Measurements from ENCODE around the gene EEF1AKMT3.

DNA sequence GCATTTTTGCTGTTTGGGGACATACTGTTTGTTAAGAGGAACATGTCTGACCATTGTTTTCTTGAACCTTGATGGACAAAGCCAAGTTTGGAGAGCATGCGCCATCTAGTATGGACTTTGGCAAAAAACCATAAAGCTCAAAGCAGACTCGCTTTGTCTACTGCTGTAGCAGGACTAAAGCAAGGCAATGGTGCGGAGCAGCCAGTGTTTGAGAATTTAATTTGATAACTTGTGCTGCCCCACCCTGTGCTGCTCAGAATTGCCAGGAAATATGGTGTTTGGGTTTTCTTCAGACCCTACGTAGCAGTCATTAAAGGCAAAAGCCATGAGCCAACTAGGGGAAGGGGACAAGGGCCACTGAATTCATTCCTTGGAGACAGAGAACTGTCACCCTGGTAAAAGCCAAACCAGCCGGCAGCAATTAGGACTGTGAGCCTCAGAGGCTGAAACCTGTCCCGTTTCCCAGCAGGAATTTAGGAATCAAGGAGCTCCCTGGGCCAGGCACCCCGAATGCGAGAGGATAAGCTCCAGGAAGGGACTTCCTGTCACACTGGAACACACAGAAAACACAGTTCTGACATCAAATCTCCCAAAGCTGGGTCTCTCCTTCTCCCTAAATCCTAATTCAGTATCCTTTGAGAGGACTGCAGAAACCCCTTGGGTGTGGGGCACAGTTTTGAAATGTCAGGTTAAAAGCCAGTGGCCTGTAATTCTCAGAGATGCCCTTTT lies 45.0 kb downstream of the EEF1AKMT3 start:
- TF ChIP-seq, protein P1, sequence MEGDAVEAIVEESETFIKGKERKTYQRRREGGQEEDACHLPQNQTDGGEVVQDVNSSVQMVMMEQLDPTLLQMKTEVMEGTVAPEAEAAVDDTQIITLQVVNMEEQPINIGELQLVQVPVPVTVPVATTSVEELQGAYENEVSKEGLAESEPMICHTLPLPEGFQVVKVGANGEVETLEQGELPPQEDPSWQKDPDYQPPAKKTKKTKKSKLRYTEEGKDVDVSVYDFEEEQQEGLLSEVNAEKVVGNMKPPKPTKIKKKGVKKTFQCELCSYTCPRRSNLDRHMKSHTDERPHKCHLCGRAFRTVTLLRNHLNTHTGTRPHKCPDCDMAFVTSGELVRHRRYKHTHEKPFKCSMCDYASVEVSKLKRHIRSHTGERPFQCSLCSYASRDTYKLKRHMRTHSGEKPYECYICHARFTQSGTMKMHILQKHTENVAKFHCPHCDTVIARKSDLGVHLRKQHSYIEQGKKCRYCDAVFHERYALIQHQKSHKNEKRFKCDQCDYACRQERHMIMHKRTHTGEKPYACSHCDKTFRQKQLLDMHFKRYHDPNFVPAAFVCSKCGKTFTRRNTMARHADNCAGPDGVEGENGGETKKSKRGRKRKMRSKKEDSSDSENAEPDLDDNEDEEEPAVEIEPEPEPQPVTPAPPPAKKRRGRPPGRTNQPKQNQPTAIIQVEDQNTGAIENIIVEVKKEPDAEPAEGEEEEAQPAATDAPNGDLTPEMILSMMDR (conservative IDR thresholded peaks at IDR 0.05; ENCODE audit: low read depth, low read length): no peak
- TF ChIP-seq RFX5 (IDR thresholded peaks at IDR 0.05; ENCODE audit: low read depth, low read length) (no peak), POLR2A (IDR thresholded peaks at IDR 0.05; ENCODE audit: low read depth, low read length) (no peak), SMC3 (IDR thresholded peaks at IDR 0.05; ENCODE audit: low read depth, low read length) (no peak), CEBPB (IDR thresholded peaks at IDR 0.05; ENCODE audit: low read depth, low read length) (no peak)
